Lower leg skin (tissue), 4 donors: ENCODE results near the gene VWA1. TPM values are rescaled to one million over a fixed set of nuclear protein-coding genes. Genes with fewer than 3 reads are reported as not detected.
"Not testable (repeated sequence)": the region's sequence is repeated elsewhere in the genome, so short reads cannot be mapped to it uniquely, and the experiment has no call there.

Source experiments
- DNase-seq, 2 donors: peaks; one replicate each; pipeline ENCODE4 v3.0.0-alpha.2; 2019; ENCODE audit warnings: low spot score in 2 of 2
- H3K4me3 ChIP-seq: fragments of 200-600 bp; sonication (generic); 2 replicates; pipeline ENCODE4 v1.5.1; 2017; ENCODE audit warnings: mild to moderate bottlenecking, low read depth; ENCODE audit not compliant: poor library complexity, severe bottlenecking
- CTCF ChIP-seq, 3 donors: fragments of 450-650 bp; IDR thresholded peaks; one replicate each; pipeline ENCODE4 v1.5.1; 2016; ENCODE audit warnings: antibody characterized with exemption in 3 of 3, mild to moderate bottlenecking in 3 of 3, moderate library complexity in 2 of 3
- POLR2A ChIP-seq, 2 donors: fragments of 450-650 bp; IDR thresholded peaks; one replicate each; pipeline ENCODE4 v1.6.1; 2016 to 2017; ENCODE audit warnings: antibody characterized with exemption in 2 of 2, mild to moderate bottlenecking in 1 of 2, moderate library complexity in 1 of 2
- WGBS, 2 donors: methylation state at CpG; one replicate each; pipeline ENCODE4 v1.1.5; 2018; 5-methylcytosine and 5-hydroxymethylcytosine counted together
- intact Hi-C: fragments of 100-400 bp; cut with DNase I; formaldehyde crosslinking; loops from one replicate; pipeline ENCODE4 v1.15.0; 2023; ENCODE audit warnings: low total_unique reads
- total RNA-seq, 4 donors: library from RNA; depleted of rRNA; stranded (reverse); fragments of >200 nt; gene quantifications; one replicate each; pipeline ENCODE4 v1.1.0, GENCODE V29; 2016

VWA1 gene
- total RNA-seq, 4 donors from 2014 or later, result 26.5 to 36.4 (median 30.1) TPM

- intact Hi-C loops, result no loop called here
- no peak for TF ChIP-seq CTCF (IDR thresholded peaks at IDR 0.05)
- no peak for TF ChIP-seq POLR2A (IDR thresholded peaks at IDR 0.05)
- no peak for DNase-seq
- 10 to 11% methylated on average over 40 to 41 of the region's 41 CpGs for WGBS, 2 donors
- peak overlapping the region; percentile 95 for H3K4me3 ChIP-seq
Measured at GRCh38 chr1:1407636-1408318, 27.7 kb upstream of the VWA1 start.

GRCh38 chr1:1410238-1410637 lies 25.3 kb upstream of the VWA1 start:
- DNase-seq, H3K4me3 ChIP-seq, intact Hi-C loops: not testable (repeated sequence)
- 62 to 64% methylated on average over 8 of the region's 8 CpGs for WGBS, 2 donors

GRCh38 chr1:1411626-1412025 lies 23.9 kb upstream of the VWA1 start:
- TF ChIP-seq CTCF (IDR thresholded peaks at IDR 0.05) (no peak), POLR2A (IDR thresholded peaks at IDR 0.05) (no peak)
- 97 to 98% methylated on average over 13 of the region's 13 CpGs for WGBS, 2 donors
- intact Hi-C loops, result no loop called here
- DNase-seq, result no peak
- H3K4me3 ChIP-seq, result no peak overlapping the region

- DNase-seq, intact Hi-C loops, H3K4me3 ChIP-seq: not testable (repeated sequence)
- 72 to 84% methylated on average over 11 of the region's 11 CpGs for WGBS, 2 donors
Measured at GRCh38 chr1:1412311-1412902, 23.1 kb upstream of the VWA1 start.

GRCh38 chr1:1415751-1416150 lies 19.7 kb upstream of the VWA1 start:
- intact Hi-C loops, result no loop called here
- no peak for DNase-seq
- H3K4me3 ChIP-seq, result no peak overlapping the region
- TF ChIP-seq CTCF (IDR thresholded peaks at IDR 0.05) (no peak), POLR2A (IDR thresholded peaks at IDR 0.05) (no peak)
- whole genome bisulfite sequencing, 2 donors, result 78 to 80% methylated on average over 13 of the region's 13 CpGs

- intact Hi-C loops, DNase-seq, H3K4me3 ChIP-seq: not testable (repeated sequence)
- WGBS, 2 donors, result 77 to 81% methylated on average over 5 of the region's 5 CpGs
Measured at GRCh38 chr1:1417396-1417795, 18.1 kb upstream of the VWA1 start.

GRCh38 chr1:1417825-1418463 lies 17.5 kb upstream of the VWA1 start:
- intact Hi-C loops, result not testable (repeated sequence)

More at GRCh38 chr1:1417825-1418463, 17.5 kb upstream of the VWA1 start:
- H3K4me3 ChIP-seq, DNase-seq: not testable (repeated sequence)
- 73 to 74% methylated on average over 25 of the region's 25 CpGs for WGBS, 2 donors
